Urinary bladder (tissue), 4 donors: ENCODE results near the gene CPT1B. TPM values are rescaled to one million over a fixed set of nuclear protein-coding genes. Genes with fewer than 3 reads are reported as not detected.
"Not testable (repeated sequence)": the region's sequence is repeated elsewhere in the genome, so short reads cannot be mapped to it uniquely, and the experiment has no call there.

ENCODE experiments used
- DNase-seq: peaks from one replicate; pipeline ENCODE4 v3.0.0-alpha.2; 2015; ENCODE audit errors: extremely low spot score
- H3K27ac ChIP-seq: one replicate; pipeline ENCODE4 v1.5.1; 2013; ENCODE audit warnings: low read depth, mild to moderate bottlenecking, moderate library complexity
- H3K36me3 ChIP-seq: one replicate; pipeline ENCODE4 v1.6.1; 2013; ENCODE audit warnings: mild to moderate bottlenecking, moderate library complexity; ENCODE audit not compliant: insufficient read depth
- H3K4me1 ChIP-seq: one replicate; pipeline ENCODE4 v1.6.1; 2013; ENCODE audit warnings: mild to moderate bottlenecking, moderate library complexity; ENCODE audit not compliant: insufficient read depth
- H3K4me3 ChIP-seq: one replicate; pipeline ENCODE4 v1.5.1; 2013; ENCODE audit warnings: low read depth, low read length
- WGBS: extraction: QIAGEN DNeasy Blood & Tissue Kit; methylation state at CpG from one replicate; pipeline ENCODE4 v1.1.7; 2013; 5-methylcytosine and 5-hydroxymethylcytosine counted together
- polyA plus RNA-seq: library from polyadenylated mRNA; stranded (reverse); fragments of 200-250 nt; gene quantifications from one replicate; pipeline ENCODE4 v1.2.3, GENCODE V29; 2013
- total RNA-seq: library from RNA; depleted of rRNA; stranded (reverse); fragments of >200 nt; gene quantifications from one replicate; pipeline ENCODE4 v1.2.3, GENCODE V29; 2014
- donor health status: healthy with polysubstance abuse.
- donor health status: healthy.

Gene CPT1B
- total and polyA plus RNA-seq, 2 donors, result 5.5 to 6.2 TPM

- H3K4me3 ChIP-seq, result no peak overlapping the region
- no peaks in the 10 kb centered on the region for H3K4me1 ChIP-seq
- no peak overlapping the region for H3K27ac ChIP-seq
- no peak for DNase-seq
- no peaks in the 10 kb centered on the region for H3K36me3 ChIP-seq
- WGBS, result 68% methylated on average over 78 of the region's 78 CpGs
Measured at GRCh38 chr22:50546326-50547262, 31.6 kb downstream of the CPT1B start.

GRCh38 chr22:50545522-50546325, 32.5 kb downstream of the CPT1B start, which contains the start of gene KLHDC7B:
Gene KLHDC7B, plus strand, starts transcription at chr22:50545899. Its CDS starts 345 bp downstream, at chr22:50546244.
- no peak within 1 kb of the TSS for H3K4me3 ChIP-seq
- no peak for DNase-seq
- H3K36me3 ChIP-seq, result no peaks in the 10 kb centered on the region
- 49% methylated on average over 10 of the region's 10 CpGs for WGBS
- H3K4me1 ChIP-seq, result no peaks in the 10 kb centered on the region
- H3K27ac ChIP-seq, result no peak within 1 kb of the TSS

- 74% methylated on average over 5 of the region's 5 CpGs for WGBS
- Histone ChIP-seq H3K4me1 (no peaks in the 10 kb centered on the region), H3K36me3 (no peaks in the 10 kb centered on the region), H3K27ac (no peak overlapping the region), H3K4me3 (no peak overlapping the region)
- DNase-seq, result no peak
Measured at GRCh38 chr22:50544746-50545253, 33.4 kb downstream of the CPT1B start.

- 5% methylated on average over 52 of the region's 52 CpGs for WGBS
- DNase-seq, result no peak
- H3K27ac ChIP-seq, result no peak overlapping the region
- no peaks in the 10 kb centered on the region for H3K36me3 ChIP-seq
- H3K4me3 ChIP-seq, result no peak overlapping the region
- no peaks in the 10 kb centered on the region for H3K4me1 ChIP-seq
Measured at GRCh38 chr22:50544078-50544745, 34.0 kb downstream of the CPT1B start.

- no peak overlapping the region for H3K27ac ChIP-seq
- WGBS, result 90% methylated on average over 19 of the region's 19 CpGs
- no peak for DNase-seq
Measured at GRCh38 chr22:50542416-50542927, 35.8 kb downstream of the CPT1B start.

GRCh38 chr22:50541667-50542026, 36.6 kb downstream of the CPT1B start:
- not testable (repeated sequence) for DNase-seq, H3K27ac ChIP-seq, H3K4me3 ChIP-seq, H3K36me3 ChIP-seq, H3K4me1 ChIP-seq
- WGBS, result 69% methylated on average over 5 of the region's 5 CpGs

More at GRCh38 chr22:50542416-50542927, 35.8 kb downstream of the CPT1B start:
- H3K4me1 ChIP-seq, result no peaks in the 10 kb centered on the region
- H3K4me3 ChIP-seq, result no peak overlapping the region
- no peaks in the 10 kb centered on the region for H3K36me3 ChIP-seq

- WGBS, result 74% methylated on average over 10 of the region's 10 CpGs
- no peaks in the 10 kb centered on the region for H3K4me1 ChIP-seq
- no peak overlapping the region for H3K27ac ChIP-seq
Measured at GRCh38 chr22:50540381-50540780, 37.8 kb downstream of the CPT1B start.

GRCh38 chr22:50537765-50538164, 40.5 kb downstream of the CPT1B start:
- Histone ChIP-seq H3K27ac (no peak overlapping the region), H3K36me3 (no peaks in the 10 kb centered on the region), H3K4me1 (no peaks in the 10 kb centered on the region), H3K4me3 (no peak overlapping the region)
- DNase-seq, result no peak
- WGBS, result 81% methylated on average over 13 of the region's 13 CpGs

More at GRCh38 chr22:50540381-50540780, 37.8 kb downstream of the CPT1B start:
- no peak for DNase-seq
- Histone ChIP-seq H3K4me3 (no peak overlapping the region), H3K36me3 (no peaks in the 10 kb centered on the region)

- Histone ChIP-seq H3K4me1 (no peaks in the 10 kb centered on the region), H3K27ac (no peak overlapping the region), H3K4me3 (no peak overlapping the region), H3K36me3 (no peaks in the 10 kb centered on the region)
- DNase-seq, result no peak
- 64% methylated on average over 3 of the region's 3 CpGs for WGBS
Measured at GRCh38 chr22:50536226-50536625, 42.0 kb downstream of the CPT1B start.

- WGBS, result 90% methylated on average over 8 of the region's 8 CpGs
- Histone ChIP-seq H3K36me3 (no peaks in the 10 kb centered on the region), H3K27ac (no peak overlapping the region), H3K4me1 (peaks cover 1% of the 10 kb centered on the region), H3K4me3 (no peak overlapping the region)
- DNase-seq, result no peak
Measured at GRCh38 chr22:50535113-50535512, 43.1 kb downstream of the CPT1B start.

- H3K4me1 ChIP-seq, H3K4me3 ChIP-seq, H3K27ac ChIP-seq, H3K36me3 ChIP-seq, DNase-seq: not testable (repeated sequence)
- 44% methylated on average over 21 of the region's 21 CpGs for WGBS
Measured at GRCh38 chr22:50533856-50534711, 44.1 kb downstream of the CPT1B start.
